Measurements from ENCODE around the gene XCR1. TPM values are rescaled to one million over a fixed set of nuclear protein-coding genes. Genes with fewer than 3 reads are reported as not detected.
"Not testable (repeated sequence)": the region's sequence is repeated elsewhere in the genome, so short reads cannot be mapped to it uniquely, and the experiment has no call there.

XCR1 gene
- total RNA-seq, 1 donor from 2014 or later, result not detected

- H3K4me1 Mint-ChIP-seq (ENCODE audit: unreplicated experiment), result peaks cover 4% of the 10 kb centered on the region
- H3K27me3 Mint-ChIP-seq (ENCODE audit: unreplicated experiment), result peaks cover 30% of the 10 kb centered on the region
- TF ChIP-seq CTCF (IDR thresholded peaks at IDR 0.05), result no peak
- no peak overlapping the region for H3K4me3 Mint-ChIP-seq (ENCODE audit: unreplicated experiment)
- no peaks in the 10 kb centered on the region for H3K36me3 Mint-ChIP-seq (ENCODE audit: unreplicated experiment)
- H3K27ac Mint-ChIP-seq (ENCODE audit: unreplicated experiment), result no peak overlapping the region
- no peaks in the 10 kb centered on the region for H3K9me3 Mint-ChIP-seq (ENCODE audit: unreplicated experiment)
- no peak for DNase-seq (ENCODE audit: extremely low spot score, unreplicated experiment)
Measured at GRCh38 chr3:46010519-46011113, 16.7 kb downstream of the XCR1 start.

DNA sequence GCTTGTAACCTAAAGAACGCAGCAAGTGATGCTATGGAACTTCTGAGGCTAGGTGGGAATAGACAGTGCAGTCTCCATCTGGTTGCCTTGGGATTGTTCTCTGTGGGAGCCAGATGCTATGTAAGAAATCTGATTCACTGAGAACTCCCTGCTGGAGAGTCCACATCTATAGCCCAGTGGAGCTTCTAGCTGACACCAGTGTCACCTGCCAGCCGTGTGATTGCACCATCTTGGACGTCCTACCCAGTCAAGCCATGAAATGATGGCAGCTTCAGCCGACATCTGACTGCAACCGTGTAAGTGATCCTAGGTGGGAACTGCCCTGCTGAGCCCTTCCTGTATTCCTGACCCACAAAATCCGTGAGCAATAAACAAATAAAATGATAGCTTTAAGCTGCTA, 19.2 kb downstream of the XCR1 start:
- no peak for DNase-seq (ENCODE audit: extremely low spot score, unreplicated experiment)
- H3K4me3 Mint-ChIP-seq (ENCODE audit: unreplicated experiment), result no peak overlapping the region

DNA sequence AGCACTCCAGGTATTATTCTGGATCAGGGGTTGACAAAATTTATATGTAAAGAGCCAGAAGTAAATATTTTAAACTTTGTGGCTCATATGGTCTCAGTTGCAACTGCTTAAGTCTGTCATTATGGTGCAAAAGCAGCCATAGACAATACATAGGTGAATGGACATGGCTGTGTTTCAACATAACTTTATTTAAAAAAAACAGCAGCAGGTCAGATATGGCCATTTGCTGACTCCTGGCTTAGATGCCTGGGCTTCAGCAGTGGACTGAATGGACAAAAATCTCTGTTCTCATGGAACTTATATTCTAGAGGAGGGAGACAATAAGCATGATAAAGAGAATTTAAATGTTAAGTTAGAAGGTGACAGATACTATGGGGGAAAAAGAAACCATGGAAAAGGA, 20.0 kb downstream of the XCR1 start:
- no peak for TF ChIP-seq CTCF (IDR thresholded peaks at IDR 0.05)
- DNase-seq (ENCODE audit: extremely low spot score, unreplicated experiment), result no peak
- no peak overlapping the region for H3K4me3 Mint-ChIP-seq (ENCODE audit: unreplicated experiment)
- no peaks in the 10 kb centered on the region for H3K36me3 Mint-ChIP-seq (ENCODE audit: unreplicated experiment)
- H3K27ac Mint-ChIP-seq (ENCODE audit: unreplicated experiment), result no peak overlapping the region
- peaks cover 4% of the 10 kb centered on the region for H3K4me1 Mint-ChIP-seq (ENCODE audit: unreplicated experiment)
- peaks cover 18% of the 10 kb centered on the region for H3K27me3 Mint-ChIP-seq (ENCODE audit: unreplicated experiment)
- H3K9me3 Mint-ChIP-seq (ENCODE audit: unreplicated experiment), result no peaks in the 10 kb centered on the region

More for the DNA sequence above, 19.2 kb downstream of the XCR1 start:
- peaks cover 25% of the 10 kb centered on the region for H3K27me3 Mint-ChIP-seq (ENCODE audit: unreplicated experiment)
- TF ChIP-seq CTCF (IDR thresholded peaks at IDR 0.05), result no peak
- H3K9me3 Mint-ChIP-seq (ENCODE audit: unreplicated experiment), result no peaks in the 10 kb centered on the region
- H3K27ac Mint-ChIP-seq (ENCODE audit: unreplicated experiment), result no peak overlapping the region
- H3K36me3 Mint-ChIP-seq (ENCODE audit: unreplicated experiment), result no peaks in the 10 kb centered on the region
- H3K4me1 Mint-ChIP-seq (ENCODE audit: unreplicated experiment), result peaks cover 4% of the 10 kb centered on the region

- TF ChIP-seq CTCF (IDR thresholded peaks at IDR 0.05), result no peak
- Mint-ChIP-seq H3K9me3 (ENCODE audit: unreplicated experiment) (no peaks in the 10 kb centered on the region), H3K4me1 (ENCODE audit: unreplicated experiment) (peaks cover 4% of the 10 kb centered on the region), H3K36me3 (ENCODE audit: unreplicated experiment) (no peaks in the 10 kb centered on the region), H3K27me3 (ENCODE audit: unreplicated experiment) (peaks cover 15% of the 10 kb centered on the region), H3K4me3 (ENCODE audit: unreplicated experiment) (no peak overlapping the region), H3K27ac (ENCODE audit: unreplicated experiment) (no peak overlapping the region)
- no peak for DNase-seq (ENCODE audit: extremely low spot score, unreplicated experiment)
Measured at GRCh38 chr3:46006238-46007032, 20.8 kb downstream of the XCR1 start.

DNA sequence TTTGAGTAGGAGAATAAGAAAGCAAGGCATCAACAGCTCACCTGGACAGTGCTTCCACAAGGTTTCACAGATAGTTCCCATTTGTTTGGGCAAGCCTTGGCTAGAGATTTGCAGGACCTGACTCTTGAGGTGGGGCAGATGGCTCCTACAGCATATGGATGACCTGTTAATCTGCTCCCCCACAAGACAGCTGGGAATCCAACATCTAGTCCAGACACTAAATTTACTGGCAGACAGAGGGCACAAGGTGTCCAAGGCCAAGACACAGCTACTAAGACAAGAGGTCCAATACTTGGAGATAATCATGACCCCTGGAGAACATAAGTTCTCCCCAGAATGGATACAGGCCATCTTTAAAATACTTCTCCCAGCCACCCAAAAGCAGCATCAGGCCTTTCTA, 23.6 kb downstream of the XCR1 start:
- H3K4me1 Mint-ChIP-seq (ENCODE audit: unreplicated experiment); H3K36me3 Mint-ChIP-seq (ENCODE audit: unreplicated experiment); H3K27ac Mint-ChIP-seq (ENCODE audit: unreplicated experiment); H3K9me3 Mint-ChIP-seq (ENCODE audit: unreplicated experiment); H3K4me3 Mint-ChIP-seq (ENCODE audit: unreplicated experiment); DNase-seq (ENCODE audit: extremely low spot score, unreplicated experiment): not testable (repeated sequence)
- peaks cover 20% of the 10 kb centered on the region for H3K27me3 Mint-ChIP-seq (ENCODE audit: unreplicated experiment)

All from osteocyte (in vitro differentiated cells).